Mammary epithelial cell (primary cell): ENCODE data around the gene OR10G6.

Source experiments
- EZH2 ChIP-seq: IDR thresholded peaks from 2 replicates; pipeline ENCODE4 v1.6.1; 2012; ENCODE audit warnings: low read length, inconsistent platforms, borderline replicate concordance
- TF ChIP-seq, protein P1 (sequence below), 2 donors: IDR thresholded peaks in 1 of 2; conservative IDR thresholded peaks in 1 of 2; 2 replicates each; pipeline ENCODE4 v1.5.1; 2011 to 2012; ENCODE audit warnings: inconsistent platforms in 2 of 2, low read length in 2 of 2, mild to moderate bottlenecking in 2 of 2, control low read depth in 1 of 2, low read depth in 1 of 2; ENCODE audit not compliant: insufficient read depth in 1 of 2; ENCODE audit errors: extremely low read depth in 1 of 2

GRCh38 chr11:123977731-123978347 is 17.1 kb downstream of the OR10G6 start, which contains the start of gene OR10S1:
- TF ChIP-seq, protein P1, sequence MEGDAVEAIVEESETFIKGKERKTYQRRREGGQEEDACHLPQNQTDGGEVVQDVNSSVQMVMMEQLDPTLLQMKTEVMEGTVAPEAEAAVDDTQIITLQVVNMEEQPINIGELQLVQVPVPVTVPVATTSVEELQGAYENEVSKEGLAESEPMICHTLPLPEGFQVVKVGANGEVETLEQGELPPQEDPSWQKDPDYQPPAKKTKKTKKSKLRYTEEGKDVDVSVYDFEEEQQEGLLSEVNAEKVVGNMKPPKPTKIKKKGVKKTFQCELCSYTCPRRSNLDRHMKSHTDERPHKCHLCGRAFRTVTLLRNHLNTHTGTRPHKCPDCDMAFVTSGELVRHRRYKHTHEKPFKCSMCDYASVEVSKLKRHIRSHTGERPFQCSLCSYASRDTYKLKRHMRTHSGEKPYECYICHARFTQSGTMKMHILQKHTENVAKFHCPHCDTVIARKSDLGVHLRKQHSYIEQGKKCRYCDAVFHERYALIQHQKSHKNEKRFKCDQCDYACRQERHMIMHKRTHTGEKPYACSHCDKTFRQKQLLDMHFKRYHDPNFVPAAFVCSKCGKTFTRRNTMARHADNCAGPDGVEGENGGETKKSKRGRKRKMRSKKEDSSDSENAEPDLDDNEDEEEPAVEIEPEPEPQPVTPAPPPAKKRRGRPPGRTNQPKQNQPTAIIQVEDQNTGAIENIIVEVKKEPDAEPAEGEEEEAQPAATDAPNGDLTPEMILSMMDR (conservative IDR thresholded peaks at IDR 0.05 in 1 of 2, IDR thresholded peaks at IDR 0.05 in 1 of 2; ENCODE audit: extremely low read depth in 1 of 2, insufficient read depth in 1 of 2, low read depth in 1 of 2, low read length in 2 of 2), result no peak
- TF ChIP-seq EZH2, result no peak
